ENCODE measurements around the gene RAP1GAP2. TPM values are rescaled to one million over a fixed set of nuclear protein-coding genes. Genes with fewer than 3 reads are reported as not detected.

RAP1GAP2 gene
- total RNA-seq, 1 donor from 2014 or later: 17.0 TPM

GRCh38 chr17:2792366-2793169 is 3.7 kb upstream of the RAP1GAP2 start:
- Histone ChIP-seq H3K9me3 (no peaks in the 10 kb centered on the region), H3K4me3 (no peak overlapping the region), H3K27me3 (ENCODE audit: low read depth) (peaks cover 18% of the 10 kb centered on the region), H3K4me1 (peaks cover 24% of the 10 kb centered on the region), H3K27ac (no peak overlapping the region), H3K36me3 (no peaks in the 10 kb centered on the region)
- ATAC-seq: no peak
- intact Hi-C loops (cut with DNase I): no loop called here
- DNase-seq: no peak
- TF ChIP-seq, protein P1, sequence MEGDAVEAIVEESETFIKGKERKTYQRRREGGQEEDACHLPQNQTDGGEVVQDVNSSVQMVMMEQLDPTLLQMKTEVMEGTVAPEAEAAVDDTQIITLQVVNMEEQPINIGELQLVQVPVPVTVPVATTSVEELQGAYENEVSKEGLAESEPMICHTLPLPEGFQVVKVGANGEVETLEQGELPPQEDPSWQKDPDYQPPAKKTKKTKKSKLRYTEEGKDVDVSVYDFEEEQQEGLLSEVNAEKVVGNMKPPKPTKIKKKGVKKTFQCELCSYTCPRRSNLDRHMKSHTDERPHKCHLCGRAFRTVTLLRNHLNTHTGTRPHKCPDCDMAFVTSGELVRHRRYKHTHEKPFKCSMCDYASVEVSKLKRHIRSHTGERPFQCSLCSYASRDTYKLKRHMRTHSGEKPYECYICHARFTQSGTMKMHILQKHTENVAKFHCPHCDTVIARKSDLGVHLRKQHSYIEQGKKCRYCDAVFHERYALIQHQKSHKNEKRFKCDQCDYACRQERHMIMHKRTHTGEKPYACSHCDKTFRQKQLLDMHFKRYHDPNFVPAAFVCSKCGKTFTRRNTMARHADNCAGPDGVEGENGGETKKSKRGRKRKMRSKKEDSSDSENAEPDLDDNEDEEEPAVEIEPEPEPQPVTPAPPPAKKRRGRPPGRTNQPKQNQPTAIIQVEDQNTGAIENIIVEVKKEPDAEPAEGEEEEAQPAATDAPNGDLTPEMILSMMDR (IDR thresholded peaks at IDR 0.05): no peak

- DNase-seq (no peak), ATAC-seq (no peak)
- Histone ChIP-seq H3K36me3 (no peaks in the 10 kb centered on the region), H3K27ac (no peak overlapping the region), H3K4me3 (no peak overlapping the region), H3K9me3 (no peaks in the 10 kb centered on the region), H3K4me1 (peaks cover 24% of the 10 kb centered on the region), H3K27me3 (ENCODE audit: low read depth) (peaks cover 18% of the 10 kb centered on the region)
- TF ChIP-seq, protein P1 (IDR thresholded peaks at IDR 0.05): no peak
- intact Hi-C loops (cut with DNase I): no loop called here
Measured at GRCh38 chr17:2794111-2794803, 2.0 kb upstream of the RAP1GAP2 start.

GRCh38 chr17:2795441-2796163 is 636 bp upstream of the RAP1GAP2 start:
- no peaks in the 10 kb centered on the region for H3K36me3 ChIP-seq
- peak overlapping the region; percentile 51 for H3K4me3 ChIP-seq
- TF ChIP-seq, protein P1 (IDR thresholded peaks at IDR 0.05): no peak
- peak overlapping the region; percentile 46 for H3K27ac ChIP-seq
- H3K4me1 ChIP-seq: peaks cover 22% of the 10 kb centered on the region
- DNase-seq (no peak), ATAC-seq (peak; percentile 4 to 17)
- peaks cover 16% of the 10 kb centered on the region for H3K27me3 ChIP-seq (ENCODE audit: low read depth)
- intact Hi-C loops (cut with DNase I): no loop called here
- no peaks in the 10 kb centered on the region for H3K9me3 ChIP-seq

DNA sequence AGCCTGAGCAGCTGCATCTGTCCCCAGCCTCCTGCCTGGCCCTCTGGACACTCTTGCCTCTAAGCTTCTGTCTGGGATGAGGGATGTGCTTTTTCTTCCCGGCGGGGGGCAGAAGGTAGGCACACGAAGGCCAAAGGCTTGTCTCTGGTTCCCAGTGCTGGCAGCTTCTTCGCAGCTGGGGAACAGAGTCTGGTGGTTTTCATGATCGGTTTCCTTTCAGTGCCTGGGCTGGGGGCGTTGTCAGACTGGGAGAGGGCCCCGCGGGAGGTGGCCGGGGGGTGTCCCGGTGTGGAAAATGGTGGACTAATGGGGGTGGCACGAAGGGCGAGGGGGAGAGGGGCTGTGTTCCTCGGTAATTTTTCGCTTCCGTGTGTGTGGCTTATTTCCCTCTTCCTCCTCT is 988 bp downstream of the RAP1GAP2 start:
- Histone ChIP-seq H3K4me1 (peaks cover 14% of the 10 kb centered on the region), H3K27ac (no peak overlapping the region), H3K36me3 (no peaks in the 10 kb centered on the region), H3K9me3 (no peaks in the 10 kb centered on the region), H3K4me3 (peak overlapping the region; percentile 51), H3K27me3 (ENCODE audit: low read depth) (peaks cover 8% of the 10 kb centered on the region)
- ATAC-seq: no peak
- DNase-seq: no peak
- intact Hi-C loops (cut with DNase I): no loop called here
- TF ChIP-seq, protein P1 (IDR thresholded peaks at IDR 0.05): no peak

DNA sequence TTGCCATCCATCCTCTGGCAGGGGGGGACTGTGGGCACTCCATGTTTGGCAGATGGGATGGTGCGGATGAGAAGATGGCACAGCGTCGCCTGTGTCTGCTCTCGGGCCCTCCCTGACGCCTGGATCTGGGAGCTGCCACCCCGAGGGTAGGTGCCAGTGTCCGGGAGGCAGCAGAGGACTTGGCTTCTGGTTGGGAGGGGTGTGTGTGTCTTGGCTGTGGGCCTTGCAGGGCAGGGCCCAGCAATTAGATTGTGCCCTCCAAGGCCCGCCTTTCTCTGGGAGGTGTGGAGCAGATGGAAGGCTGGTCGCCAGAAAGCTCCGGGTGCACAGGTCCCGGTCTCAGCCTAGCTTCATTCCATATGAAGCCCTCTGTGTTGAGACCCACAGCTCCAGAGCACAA is 1.4 kb downstream of the RAP1GAP2 start:
- no peak for DNase-seq
- ATAC-seq: no peak
- Histone ChIP-seq H3K36me3 (no peaks in the 10 kb centered on the region), H3K4me1 (peaks cover 10% of the 10 kb centered on the region), H3K27ac (no peak overlapping the region), H3K9me3 (no peaks in the 10 kb centered on the region), H3K4me3 (peak overlapping the region; percentile 51), H3K27me3 (ENCODE audit: low read depth) (peaks cover 4% of the 10 kb centered on the region)
- intact Hi-C loops (cut with DNase I): no loop called here
- TF ChIP-seq, protein P1 (IDR thresholded peaks at IDR 0.05): no peak

All from lower lobe of right lung (tissue), 2 donors.